Stimulated activated CD4-positive, alpha-beta T cell treated with anti-CD3 and anti-CD28 coated beads, Interleukin-12 subunit alpha, Interleukin-12 subunit beta, amount 100 ng/mL, for 24 hours (primary cell): ENCODE data around the gene ESRRG.

Experiments
- DNase-seq, 2 experiments: peaks; one replicate each; pipeline ENCODE4 v3.0.0-alpha.2; 2020; ENCODE audit warnings: low read depth in 2 of 2

ESRRG gene

DNA sequence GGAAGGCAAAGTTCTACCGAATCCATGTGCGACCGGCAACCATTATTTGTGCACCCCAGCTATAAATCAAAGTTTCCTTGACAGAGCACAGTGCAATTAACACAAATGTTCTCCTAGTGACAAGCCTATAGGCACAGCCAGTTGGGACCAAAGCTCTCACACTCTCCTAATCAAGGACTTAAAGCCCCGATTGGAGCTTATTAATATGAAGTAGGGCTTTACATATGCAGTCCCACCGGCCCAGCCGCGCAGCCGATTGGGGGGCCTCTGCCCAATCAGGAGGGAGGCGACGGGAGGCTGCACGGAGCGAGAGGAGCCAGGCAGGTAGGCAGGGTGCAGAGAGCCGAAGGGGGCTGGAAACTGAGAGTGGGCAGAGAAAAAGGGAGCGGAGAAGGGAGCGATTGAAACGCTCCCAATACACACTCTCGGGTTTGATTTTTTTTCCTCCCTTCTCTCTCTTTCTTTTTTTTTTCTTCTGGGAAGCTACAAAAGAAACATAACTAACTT lies at the start of gene ESRRG:
Gene ESRRG (minus strand): TSS at position 156 of the 507 bp plus-strand sequence. CDS start 130 bp downstream, at position 26.
- DNase-seq, result no peak

DNA sequence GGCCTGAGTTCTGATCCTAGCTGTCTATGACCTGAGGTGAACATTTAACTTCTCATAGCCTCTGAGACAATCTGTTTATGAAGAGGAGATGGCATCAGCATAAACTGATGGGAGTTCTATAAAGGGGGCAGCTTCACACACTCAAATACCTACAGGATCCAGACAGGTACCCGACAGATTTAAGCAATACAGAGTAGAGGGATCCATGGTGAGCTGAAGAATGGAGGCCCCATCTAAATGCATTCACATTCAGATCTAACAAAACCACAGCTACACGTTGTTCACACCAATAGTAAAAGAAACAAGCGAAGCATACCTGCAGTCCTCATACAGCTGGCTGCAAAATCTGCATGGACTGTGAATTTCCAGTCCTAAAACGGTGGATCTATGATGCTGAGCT lies 48.7 kb upstream of the ESRRG start:
- DNase-seq, result no peak

DNA sequence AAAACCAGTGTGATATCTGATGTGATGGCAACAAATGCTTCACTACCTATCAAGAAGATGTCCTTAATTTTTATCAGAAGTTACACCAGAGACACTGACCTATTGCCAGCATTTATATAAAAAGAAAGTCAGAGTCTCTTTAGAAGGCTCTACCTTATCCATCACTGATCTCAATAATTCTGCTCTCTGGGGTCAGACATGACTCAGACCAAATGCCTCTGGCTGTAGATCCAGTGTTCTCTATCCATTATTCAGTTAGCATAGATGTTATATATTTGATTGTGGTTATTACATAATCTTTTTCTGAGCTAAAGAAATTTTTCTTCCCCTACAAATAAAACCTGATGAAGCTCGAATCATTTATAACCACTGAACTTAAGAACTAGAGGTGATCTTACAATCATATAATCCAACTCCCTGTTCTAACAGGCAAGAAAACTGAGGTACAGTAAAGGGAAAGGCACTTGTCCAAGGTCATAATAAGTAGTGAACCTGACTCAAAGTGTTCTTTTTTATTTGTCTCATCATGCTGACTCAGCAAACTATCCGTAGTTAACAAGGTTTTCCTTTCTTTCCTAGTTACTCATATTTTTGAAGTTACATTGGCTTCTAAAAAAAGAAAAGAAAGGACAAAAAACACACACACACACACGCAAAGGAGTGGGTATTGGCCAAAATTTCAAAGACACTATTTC lies 43.6 kb upstream of the ESRRG start:
- DNase-seq, result no peak

DNA sequence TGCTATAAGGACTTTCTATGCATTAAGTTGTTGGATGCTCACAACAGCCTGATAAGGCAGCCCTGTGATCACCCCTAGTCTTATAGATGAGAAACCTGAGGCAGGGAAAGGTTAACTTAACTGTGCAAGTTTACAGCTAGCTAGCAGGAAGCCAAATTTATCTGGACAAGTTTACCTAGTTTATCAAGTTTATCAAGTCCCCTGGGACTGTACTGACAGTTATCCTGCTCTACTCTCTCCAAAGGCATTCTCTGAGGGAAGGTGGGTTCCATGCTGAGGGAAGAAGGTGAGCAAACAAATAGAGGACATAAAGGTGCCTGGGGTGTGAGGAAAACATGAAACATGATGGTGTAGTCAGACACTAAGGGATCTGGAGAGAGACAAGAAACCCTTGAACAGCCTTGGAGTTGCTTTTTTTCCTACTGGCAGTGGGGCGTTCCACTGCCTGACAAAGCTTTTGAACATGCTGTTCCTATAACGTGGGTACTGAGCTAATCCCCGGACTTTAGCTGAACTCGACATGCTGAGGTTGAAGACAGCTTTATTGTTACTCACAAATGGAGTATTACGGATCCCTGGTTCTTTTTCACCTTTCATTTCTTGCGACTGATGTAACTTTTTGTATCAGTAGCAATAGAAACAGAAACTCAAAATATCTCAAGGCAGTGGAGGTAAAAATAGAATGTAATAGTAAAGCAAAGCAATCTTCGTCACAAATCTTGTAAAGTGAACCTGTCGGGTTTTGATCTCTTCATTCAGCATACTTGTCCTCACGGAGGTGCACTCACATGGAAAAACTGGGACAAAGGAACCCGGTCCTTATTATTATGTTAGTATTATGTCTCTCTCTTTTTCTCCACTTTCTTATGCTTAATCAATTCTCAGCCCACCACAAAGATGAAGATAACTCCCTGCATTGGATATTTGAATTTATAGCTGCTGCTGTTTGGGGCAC lies 42.4 kb upstream of the ESRRG start:
- DNase-seq, result no peak

DNA sequence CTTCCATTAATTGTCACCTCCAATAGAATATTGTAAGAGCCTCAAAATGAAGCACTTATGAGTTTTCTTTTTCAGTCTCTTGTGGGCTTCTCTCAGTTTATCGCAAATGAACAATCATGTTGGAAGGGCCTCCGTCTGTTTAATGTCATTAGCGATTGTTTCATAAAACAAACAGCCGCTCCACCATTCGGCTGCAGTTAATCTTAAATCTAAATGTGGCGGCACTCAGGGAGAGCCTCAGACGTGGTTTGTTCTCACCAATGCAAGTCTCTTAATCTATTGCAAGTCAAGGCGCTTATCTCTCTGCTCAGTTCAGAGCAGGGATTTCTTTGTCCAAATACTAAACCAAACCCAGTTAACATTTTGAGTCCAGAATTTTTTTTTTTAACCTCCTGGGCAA lies 34.9 kb upstream of the ESRRG start:
- no peak for DNase-seq

DNA sequence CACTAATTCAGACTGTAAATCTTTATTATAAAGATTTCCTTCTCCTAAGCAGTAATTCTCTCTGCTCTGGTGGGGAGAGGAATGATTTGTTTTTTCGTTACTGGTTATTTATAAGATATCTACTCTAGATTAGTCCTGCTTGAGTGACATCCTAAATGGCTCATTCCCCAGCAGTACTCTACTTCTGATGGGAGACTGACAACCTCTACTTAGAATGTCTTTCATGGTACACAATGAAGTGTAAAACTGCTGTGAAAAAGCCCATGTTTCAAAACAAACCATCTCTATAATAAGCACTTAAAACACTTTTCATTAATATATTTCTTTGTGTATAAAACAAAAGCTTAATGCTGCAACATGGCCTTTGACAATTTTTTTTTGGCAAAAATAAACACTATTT lies 33.9 kb upstream of the ESRRG start:
- DNase-seq, result no peak

DNA sequence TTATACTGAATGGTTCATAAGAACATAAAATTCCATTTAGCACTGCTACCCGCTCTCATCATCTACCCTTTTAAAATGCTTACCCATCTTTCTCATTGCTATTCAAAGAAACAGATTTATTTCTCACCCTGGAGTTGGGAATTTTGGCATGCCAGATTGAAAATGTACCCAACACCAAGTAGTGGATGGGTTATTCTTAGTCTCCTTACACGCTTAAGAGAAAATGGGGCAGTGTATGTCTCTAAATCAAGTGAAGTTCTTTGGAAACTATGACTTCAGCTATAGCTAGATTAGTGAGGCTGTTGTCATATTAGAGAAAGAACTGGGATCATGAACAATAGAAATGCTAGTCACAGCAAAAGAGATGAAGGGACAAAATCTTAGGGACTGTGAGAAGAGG lies 27.7 kb upstream of the ESRRG start:
- DNase-seq, result no peak

DNA sequence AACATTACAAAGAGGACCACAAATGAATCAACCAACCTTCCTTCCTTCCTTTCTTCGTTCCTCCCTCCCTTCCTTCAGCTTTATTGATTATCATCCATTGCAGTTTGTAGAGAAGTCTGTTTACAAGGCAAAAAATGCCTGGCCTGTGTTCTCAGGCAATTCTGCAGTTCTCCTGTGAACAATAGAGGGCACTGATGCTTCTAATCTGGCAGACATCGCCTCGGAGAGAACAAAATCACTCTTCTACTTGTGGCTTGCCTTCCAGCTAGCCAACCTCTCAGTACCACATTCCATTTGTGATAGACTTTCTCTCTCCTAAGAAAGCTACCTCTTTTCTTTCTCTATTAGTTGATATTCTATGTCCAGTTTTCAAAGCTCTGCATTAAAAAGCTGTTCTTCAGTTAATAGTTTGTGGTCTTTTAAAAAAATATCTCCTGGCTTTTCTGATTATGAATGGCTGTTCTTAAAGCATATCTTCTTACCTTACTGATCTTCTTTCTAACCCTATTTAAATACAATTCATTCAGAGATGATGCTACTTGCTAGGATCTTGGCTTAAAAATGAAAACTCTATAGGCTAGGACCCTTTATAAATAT lies 26.9 kb upstream of the ESRRG start:
- DNase-seq, result no peak

DNA sequence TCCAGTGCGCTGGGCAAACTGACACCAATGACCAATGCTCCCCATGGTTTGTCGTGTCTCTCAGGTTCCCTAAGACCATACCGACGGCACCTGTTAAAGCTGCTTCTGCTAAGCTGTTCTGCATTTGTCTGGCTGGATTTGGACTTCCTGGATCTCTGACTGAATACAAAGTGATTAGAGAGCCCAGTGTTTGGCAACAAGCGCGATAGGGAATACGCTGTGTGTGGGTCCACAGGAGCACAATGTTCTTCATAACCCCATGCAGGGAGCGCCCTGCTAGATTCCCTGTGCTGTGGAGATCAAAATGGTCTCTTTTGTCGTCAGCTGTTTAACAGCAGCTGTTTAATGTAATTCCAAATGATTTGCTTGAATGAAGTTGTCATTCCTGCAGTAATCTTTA lies 26.0 kb upstream of the ESRRG start:
- DNase-seq, result no peak

DNA sequence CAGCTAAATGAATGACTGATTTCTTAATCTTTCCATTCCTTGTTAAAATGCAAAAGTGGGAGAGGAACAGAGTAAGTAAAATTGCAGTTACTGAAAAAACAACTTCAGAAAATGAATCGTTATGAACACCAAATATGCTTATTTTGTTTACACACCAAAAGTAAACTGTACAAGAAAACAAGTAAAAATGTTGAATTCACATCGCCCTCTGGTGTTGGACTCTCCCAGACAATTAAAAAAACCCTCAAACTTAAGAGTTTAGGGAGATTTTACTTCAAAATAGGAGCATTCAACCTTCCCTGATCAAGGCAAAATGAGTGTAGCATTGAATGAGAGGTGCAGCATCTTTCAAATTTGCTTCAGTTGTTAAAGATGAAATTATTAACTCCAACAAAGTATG lies 19.4 kb upstream of the ESRRG start:
- DNase-seq, result no peak

DNA sequence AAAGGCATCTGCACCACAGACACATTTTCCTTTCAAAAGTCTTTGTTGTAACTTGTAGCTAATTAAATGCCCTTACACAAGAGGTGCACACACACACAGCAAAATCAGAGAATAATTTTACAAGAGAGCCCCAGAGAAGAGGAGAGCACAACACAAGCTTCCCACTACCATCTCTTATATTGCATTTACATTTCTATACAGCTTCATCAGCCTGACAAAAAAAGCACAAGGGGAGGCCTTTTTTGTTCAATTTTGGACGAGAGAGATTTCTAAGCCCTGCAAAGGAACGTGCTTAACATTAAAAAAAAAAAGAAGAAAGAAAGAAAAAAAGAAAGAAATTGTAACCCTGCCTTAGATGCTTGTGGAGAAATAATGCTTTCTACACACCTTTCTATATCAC lies 17.1 kb upstream of the ESRRG start:
- no peak for DNase-seq

DNA sequence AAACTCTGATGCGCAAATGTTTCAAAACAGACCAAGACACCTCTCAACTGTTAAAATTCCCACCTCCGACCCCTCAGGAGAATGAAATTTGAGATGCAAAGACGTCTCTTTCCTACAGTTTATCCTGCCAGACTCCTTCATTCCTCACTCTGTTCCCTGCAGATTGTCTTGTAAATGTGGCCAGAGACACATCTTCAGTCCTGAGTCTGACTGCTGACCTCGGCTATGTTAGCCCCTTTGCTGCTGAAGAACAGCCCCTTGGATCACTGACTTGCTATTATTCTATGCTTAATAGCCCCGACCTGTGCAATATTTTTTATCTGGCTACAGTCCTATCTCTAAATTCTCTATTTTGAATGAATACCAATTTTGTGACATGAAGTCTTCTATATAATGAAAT lies 16.6 kb upstream of the ESRRG start:
- DNase-seq, result no peak

DNA sequence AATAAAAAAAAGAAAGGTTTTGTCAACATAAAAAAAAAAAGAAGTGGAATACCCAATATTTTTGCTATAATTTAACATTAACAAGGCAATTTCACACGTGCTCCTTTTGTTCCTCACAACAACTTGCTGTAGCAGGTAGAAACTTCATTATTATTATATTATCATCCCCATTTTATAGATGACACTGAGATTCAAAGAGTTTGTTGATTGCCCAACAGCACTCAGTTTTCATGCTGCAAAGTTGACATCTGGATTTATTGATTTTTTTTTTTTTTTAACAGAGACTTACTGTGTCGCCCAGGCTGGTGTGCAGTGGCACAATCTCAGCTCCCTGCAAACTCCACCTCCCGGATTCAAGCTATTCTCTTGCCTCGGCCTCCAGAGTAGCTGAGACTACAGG lies 8.9 kb upstream of the ESRRG start:
- DNase-seq, result no peak

DNA sequence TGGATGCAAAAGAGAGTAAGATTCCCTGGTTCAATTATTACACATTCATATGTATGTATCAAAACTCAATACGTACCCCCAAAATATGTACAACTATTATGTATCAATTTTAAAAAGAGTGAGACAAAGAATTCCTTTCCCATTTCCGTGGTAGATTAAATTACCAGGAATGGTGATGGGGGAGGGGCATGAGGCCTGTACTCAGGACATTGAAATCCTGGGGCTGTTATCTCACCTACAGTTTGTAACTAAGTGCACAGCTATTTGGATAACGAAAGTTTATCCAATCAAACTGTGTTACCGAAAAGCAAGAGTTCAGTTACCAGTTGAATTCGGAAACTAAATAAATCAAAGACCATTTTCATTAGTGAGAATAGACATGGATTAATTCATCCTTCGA lies 8.3 kb upstream of the ESRRG start:
- no peak for DNase-seq

DNA sequence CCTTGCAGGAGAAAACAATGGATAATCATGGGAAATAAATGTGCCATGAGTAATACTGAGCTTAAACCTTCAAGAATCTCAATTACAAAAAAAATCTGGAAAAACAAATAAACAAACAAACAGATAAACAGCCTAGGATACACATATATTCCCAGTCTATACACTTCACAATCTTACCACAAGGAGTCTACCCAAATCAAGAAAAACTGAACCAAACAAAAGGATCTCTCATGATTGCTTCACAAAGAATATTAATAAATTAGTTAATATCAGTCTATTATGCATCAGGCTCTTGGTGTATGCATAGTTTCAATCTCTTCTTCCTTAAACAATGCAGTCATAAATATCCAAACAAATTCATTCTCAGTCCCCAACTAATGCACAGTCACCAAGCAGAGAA lies 3.2 kb upstream of the ESRRG start:
- DNase-seq, result no peak

DNA sequence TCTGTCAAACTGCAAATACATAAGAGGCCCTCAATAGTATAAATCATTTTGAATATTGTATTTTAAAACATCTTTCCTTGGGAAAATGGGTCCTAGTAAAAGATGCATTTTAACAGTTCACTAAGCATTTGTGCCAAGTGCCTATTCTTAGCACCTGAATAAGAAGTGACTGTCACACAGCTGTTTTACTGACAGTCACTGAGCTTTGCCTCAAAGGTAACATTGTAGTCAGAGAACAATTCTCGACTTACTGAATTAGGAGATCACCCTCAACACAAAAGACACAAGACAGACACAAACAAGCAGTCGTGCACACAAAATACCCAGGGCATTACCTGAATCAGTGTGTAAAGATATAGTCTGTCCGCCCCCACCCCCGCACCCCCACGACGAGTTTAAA lies 408 bp downstream of the ESRRG start:
- no peak for DNase-seq

DNA sequence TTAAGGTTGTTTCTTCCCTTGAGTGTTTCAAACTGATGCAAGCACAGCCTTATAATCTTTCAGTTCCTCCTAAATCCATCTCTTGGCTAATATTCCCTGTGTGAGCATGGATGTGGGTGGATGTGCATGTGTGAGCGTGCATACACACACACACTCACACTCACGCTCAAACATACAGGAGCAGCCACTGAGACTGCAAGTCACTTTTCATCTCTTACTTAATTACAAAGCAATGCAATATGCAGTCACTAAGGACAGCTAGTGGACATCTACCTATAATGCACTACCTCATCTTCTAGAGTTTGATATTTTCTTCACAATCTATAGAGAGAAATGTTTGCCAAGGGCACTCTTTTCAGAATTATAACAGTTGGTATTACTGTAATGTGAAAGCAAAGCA lies 1.4 kb downstream of the ESRRG start:
- no peak for DNase-seq

DNA sequence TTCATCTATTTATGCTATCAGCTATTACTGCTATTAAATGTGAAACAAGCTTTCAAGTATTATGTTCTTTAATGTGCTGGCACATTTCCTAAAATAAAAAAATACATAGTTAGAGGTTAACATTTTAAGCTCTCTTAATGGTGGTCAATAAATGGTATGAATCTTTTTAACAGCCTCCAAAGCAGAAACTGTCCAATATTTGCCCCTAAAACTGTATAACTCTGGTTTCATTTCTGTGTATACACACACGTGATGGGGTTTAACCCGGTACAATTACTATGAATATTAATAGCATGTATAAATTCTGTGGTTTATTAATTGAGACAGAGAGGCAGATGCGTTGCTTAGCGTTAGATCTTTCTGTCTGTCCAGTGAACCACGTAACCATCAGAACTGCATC lies 2.2 kb downstream of the ESRRG start:
- no peak for DNase-seq

DNA sequence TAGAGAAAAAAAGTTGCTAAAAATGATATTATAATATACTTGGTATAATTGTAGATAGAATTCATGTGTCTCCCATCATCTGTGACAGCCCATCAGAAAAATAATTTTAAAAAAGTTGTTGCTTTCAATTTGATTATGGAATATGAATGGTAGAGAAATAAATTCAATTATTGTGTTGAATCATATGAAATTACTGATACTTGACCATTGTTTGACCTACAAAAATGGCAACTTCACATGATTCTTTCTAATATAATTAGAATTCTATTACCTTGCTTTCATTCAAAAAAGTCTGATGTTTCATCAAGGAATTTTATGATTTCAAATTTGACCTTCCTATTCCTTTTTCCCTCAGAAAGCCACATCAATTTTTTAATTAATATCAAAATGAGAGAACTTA lies 11.5 kb downstream of the ESRRG start:
- no peak for DNase-seq

DNA sequence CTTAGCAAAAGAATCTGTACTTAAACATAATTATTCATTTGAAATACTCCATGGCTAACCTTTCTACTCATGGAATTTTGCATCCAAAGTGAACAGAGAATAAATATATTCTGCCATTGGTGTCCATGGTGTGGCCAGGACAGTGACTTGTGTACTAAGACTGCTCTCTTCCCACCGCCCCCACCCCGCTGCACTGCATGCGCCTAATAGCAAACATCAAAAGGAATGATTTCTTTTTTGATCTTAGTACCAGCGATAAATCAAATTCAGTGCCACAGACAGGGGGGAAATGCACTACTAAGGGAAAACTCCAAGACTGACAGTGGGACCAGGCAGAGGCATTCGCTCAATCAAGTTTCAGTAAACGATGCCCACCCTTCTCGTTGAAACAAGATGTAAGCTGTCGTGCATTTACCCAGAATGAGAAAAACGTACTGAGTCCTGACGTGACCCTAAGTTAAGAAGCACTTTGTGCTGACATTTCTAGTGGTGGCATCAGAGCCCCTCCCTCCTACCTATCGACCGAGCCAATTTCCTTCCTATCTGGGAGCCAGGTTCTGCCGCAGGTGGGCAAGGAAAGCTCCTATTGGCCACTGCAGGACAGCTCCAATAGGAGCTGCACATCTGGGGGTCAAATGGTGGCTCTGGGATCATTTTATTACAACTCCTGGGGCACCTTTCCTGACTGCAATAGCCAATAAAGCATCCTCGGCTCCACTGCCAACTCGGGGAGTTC lies 12.5 kb downstream of the ESRRG start:
- no peak for DNase-seq

DNA sequence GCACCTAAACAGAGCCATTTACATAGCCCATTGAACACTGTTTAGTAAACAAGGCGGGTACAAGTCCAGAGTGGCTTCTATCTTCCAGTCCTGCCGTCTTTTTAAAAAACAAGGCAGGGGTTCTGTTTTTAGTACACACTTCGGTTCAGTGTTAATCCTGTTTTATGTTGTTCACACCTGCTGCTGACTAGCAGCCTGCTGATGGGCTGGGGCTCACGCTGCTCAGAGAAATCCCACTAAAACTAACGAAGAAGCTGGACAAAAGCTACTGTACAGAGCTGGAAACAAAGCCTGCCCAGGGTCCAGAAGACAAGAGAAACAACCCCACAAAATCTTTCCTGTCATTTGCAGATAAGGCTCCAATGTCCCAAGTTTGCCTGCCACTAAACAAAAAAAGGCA lies 13.2 kb downstream of the ESRRG start:
- DNase-seq, result no peak

DNA sequence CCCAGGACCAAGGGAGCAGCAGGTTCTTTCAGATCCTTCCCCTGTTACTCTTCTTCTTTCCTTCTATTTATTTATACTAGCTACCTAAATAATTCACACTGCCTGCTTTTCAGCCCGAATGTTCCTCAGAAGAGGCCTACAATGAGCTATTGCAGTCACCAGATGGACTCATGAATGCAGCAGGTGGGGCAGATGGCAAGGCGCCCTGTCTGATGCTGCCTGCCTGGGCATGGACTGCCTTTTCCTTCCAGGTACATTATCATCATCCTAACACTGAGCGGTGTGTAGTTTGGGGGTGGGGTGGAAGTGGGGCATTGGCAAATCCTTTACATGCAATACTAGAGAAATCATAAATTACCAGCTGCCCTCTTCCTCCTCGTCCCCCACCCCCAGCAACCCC lies 17.6 kb downstream of the ESRRG start:
- DNase-seq, result no peak
